GM04503 (cell line): ENCODE measurements around the gene STARD3NL.
"Not testable (repeated sequence)": the region's sequence is repeated elsewhere in the genome, so short reads cannot be mapped to it uniquely, and the experiment has no call there.

Source experiments
- DNase-seq: peaks from one replicate; pipeline ENCODE4 v3.0.0-alpha.2; 2012; ENCODE audit warnings: low read depth

STARD3NL gene

GRCh38 chr7:38269704-38270346 is 91.8 kb downstream of the STARD3NL start:
- not testable (repeated sequence) for DNase-seq

- DNase-seq, result not testable (repeated sequence)
Measured at GRCh38 chr7:38270405-38270804, 92.4 kb downstream of the STARD3NL start.

DNA sequence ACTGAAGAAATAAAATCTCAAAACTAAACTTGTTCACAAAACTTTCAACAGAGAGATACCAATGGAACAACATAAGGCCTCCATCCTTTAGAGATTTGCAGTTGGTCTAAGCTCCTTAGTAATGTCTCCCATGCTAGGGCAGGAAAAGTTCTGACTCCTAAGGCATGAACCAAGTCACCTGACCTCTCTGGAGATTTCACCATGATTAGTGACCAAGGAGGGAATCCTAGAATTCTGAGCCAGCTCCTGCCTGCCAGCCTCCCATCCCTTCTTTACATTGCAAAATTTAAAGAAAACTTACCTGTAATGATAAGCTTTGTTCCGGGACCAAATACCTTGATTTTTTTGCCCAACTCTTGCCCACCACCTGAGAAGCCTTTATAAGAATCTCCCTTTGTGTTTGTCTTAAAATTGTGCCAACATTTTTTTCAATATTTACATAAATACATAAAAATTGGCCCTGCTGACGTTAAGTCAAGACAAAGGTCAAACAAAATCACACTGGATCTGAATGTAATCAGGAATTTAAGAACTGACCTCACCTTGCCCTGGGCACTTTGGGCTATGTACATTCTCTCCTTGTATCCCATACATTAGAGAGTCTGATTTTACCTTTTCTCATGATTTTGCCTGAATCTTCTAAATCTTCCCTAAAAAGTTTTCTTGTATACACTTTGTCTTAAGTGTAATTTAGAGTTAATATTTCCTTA is 95.4 kb downstream of the STARD3NL start, which contains the start of gene TARP:
Gene TARP (minus strand): TSS at position 351 of the 710 bp plus-strand sequence.
- no peak for DNase-seq

DNA sequence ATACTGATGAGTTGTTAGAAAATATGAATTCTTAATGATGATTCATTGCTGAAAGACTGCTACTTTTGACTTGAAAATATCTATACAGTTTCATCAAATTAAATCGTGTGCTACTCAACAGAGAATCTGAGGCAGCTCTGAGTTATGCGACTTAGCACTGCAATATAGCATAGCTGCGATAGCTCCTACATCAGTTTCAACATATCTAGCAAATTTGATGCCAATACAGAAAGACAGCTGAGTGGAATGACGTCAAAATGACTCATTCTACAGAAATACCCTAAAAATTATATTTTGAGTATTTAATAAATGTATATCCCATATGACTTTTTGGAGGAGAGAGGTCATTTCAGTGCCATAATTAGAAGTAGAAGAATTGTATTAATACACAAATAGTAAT is 96.4 kb downstream of the STARD3NL start:
- no peak for DNase-seq

- no peak for DNase-seq
Measured at GRCh38 chr7:38274927-38275620, 97.0 kb downstream of the STARD3NL start.

DNA sequence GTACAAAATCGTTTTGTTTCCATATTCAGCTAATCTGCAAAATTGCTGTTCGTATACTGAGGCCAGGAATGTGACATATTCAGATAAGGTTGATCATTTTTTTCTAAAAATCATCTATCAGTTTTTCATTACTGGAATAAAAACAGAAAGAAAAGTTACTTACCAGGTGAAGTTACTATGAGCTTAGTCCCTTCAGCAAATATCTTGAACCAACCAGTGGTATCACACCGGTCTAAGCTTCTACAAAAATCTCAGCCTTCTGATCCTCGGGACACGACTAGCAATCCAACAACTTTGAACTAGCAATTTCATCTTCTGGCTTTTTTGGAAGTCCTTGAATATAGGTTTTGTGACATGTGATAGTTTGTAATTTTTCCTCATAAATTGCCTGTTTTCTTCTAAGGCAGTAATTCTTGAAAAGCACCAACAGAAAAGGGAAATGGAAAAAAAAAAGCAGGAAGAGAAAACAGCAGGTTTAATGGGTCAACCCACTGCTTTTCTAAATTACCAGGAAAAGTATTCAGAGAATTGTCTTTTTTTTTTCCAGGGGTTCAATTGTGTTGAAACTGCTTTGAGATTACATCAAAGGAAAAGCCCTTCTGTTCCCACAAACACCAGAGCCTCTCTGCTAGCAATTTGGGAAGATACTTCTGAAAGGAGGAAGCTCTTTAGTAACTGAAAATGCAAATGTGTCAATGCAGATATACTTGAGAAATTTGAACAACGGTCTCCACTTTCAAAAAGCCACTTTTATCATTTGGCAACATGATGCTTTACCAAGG is 98.2 kb downstream of the STARD3NL start:
- no peak for DNase-seq

- no peak for DNase-seq
Measured at GRCh38 chr7:38280000-38280399, 102.0 kb downstream of the STARD3NL start.
